Measurements from ENCODE around the gene ADCY9. TPM values are rescaled to one million over a fixed set of nuclear protein-coding genes. Genes with fewer than 3 reads are reported as not detected.

The ADCY9 gene
- total RNA-seq, 1 donor from 2014 or later = 11.4 TPM

- no peak overlapping the region for H3K4me2 ChIP-seq (ENCODE audit: low read length)
- no peak overlapping the region for H3K9ac ChIP-seq (ENCODE audit: low read length)
- DNase-seq (ENCODE audit: low read depth) (no peak), FAIRE-seq (no peak)
- H2AFZ ChIP-seq (ENCODE audit: low read depth, low read length) = no peak overlapping the region
- Mint-ChIP-seq H3K4me3 (ENCODE audit: unreplicated experiment) (no peak overlapping the region), H3K27me3 (ENCODE audit: low read depth, unreplicated experiment) (no peaks in the 10 kb centered on the region), H3K36me3 (ENCODE audit: low read depth, unreplicated experiment) (no peaks in the 10 kb centered on the region), H3K9me3 (ENCODE audit: unreplicated experiment) (peaks cover 2% of the 10 kb centered on the region), H3K27ac (ENCODE audit: unreplicated experiment) (no peak overlapping the region), H3K4me1 (ENCODE audit: low read depth, unreplicated experiment) (peaks cover 6% of the 10 kb centered on the region)
- no peaks in the 10 kb centered on the region for H3K36me3 ChIP-seq (ENCODE audit: insufficient read depth, low read length)
- no peaks in the 10 kb centered on the region for H3K9me3 ChIP-seq (ENCODE audit: insufficient read depth, low read depth, low read length)
- H3K79me2 ChIP-seq (ENCODE audit: insufficient read depth, low read length) = no peaks in the 10 kb centered on the region
- no peaks in the 10 kb centered on the region for H3K27me3 ChIP-seq (ENCODE audit: insufficient read depth, low read length)
- TF ChIP-seq CTCF (IDR thresholded peaks at IDR 0.05; ENCODE audit: insufficient read depth, low read depth, low read length) (no peak), EZH2 (IDR thresholded peaks at IDR 0.05; ENCODE audit: insufficient read depth, low read length) (no peak)
- no peak overlapping the region for H3K4me3 ChIP-seq (ENCODE audit: insufficient read depth, low read depth, low read length)
- H4K20me1 ChIP-seq (ENCODE audit: insufficient read depth, low read length) = no peaks in the 10 kb centered on the region
- no peaks in the 10 kb centered on the region for H3K4me1 ChIP-seq (ENCODE audit: insufficient read depth, low read length)
- H3K27ac ChIP-seq (ENCODE audit: low read depth, low read length) = no peak overlapping the region
These were observed 44.3 kb downstream of the ADCY9 start for GRCh38 chr16:4071686-4072561.

- Histone ChIP-seq H3K4me1 (ENCODE audit: insufficient read depth, low read length) (no peaks in the 10 kb centered on the region), H2AFZ (ENCODE audit: low read depth, low read length) (no peak overlapping the region), H4K20me1 (ENCODE audit: insufficient read depth, low read length) (no peaks in the 10 kb centered on the region), H3K36me3 (ENCODE audit: insufficient read depth, low read length) (no peaks in the 10 kb centered on the region), H3K27ac (ENCODE audit: low read depth, low read length) (no peak overlapping the region), H3K79me2 (ENCODE audit: insufficient read depth, low read length) (no peaks in the 10 kb centered on the region), H3K4me2 (ENCODE audit: low read length) (no peak overlapping the region), H3K9ac (ENCODE audit: low read length) (no peak overlapping the region), H3K4me3 (ENCODE audit: insufficient read depth, low read depth, low read length) (no peak overlapping the region), H3K9me3 (ENCODE audit: insufficient read depth, low read depth, low read length) (no peaks in the 10 kb centered on the region), H3K27me3 (ENCODE audit: insufficient read depth, low read length) (no peaks in the 10 kb centered on the region)
- H3K27ac Mint-ChIP-seq (ENCODE audit: unreplicated experiment) = no peak overlapping the region
- H3K9me3 Mint-ChIP-seq (ENCODE audit: unreplicated experiment) = peaks cover 2% of the 10 kb centered on the region
- no peaks in the 10 kb centered on the region for H3K27me3 Mint-ChIP-seq (ENCODE audit: low read depth, unreplicated experiment)
- no peaks in the 10 kb centered on the region for H3K36me3 Mint-ChIP-seq (ENCODE audit: low read depth, unreplicated experiment)
- no peak for FAIRE-seq
- H3K4me3 Mint-ChIP-seq (ENCODE audit: unreplicated experiment) = no peak overlapping the region
- H3K4me1 Mint-ChIP-seq (ENCODE audit: low read depth, unreplicated experiment) = peaks cover 6% of the 10 kb centered on the region
- DNase-seq (ENCODE audit: low read depth) = no peak
- no peak for TF ChIP-seq CTCF (IDR thresholded peaks at IDR 0.05; ENCODE audit: insufficient read depth, low read depth, low read length)
These were observed 45.3 kb downstream of the ADCY9 start for GRCh38 chr16:4070936-4071335.

Data from astrocyte (in vitro differentiated cells and primary cell).